Activated naive CD8-positive, alpha-beta T cell treated with anti-CD3 and anti-CD28 coated beads for 36 hours (primary cell): Measurements from ENCODE around the gene PLEKHA8. TPM values are rescaled to one million over a fixed set of nuclear protein-coding genes. Genes with fewer than 3 reads are reported as not detected.

ENCODE experiments used
- DNase-seq: peaks from one replicate; pipeline ENCODE4 v3.0.0; 2021
- H3K27ac Mint-ChIP-seq: one replicate; pipeline ENCODE4 v1.8.0; 2022; ENCODE audit warnings: mild to moderate bottlenecking, moderate library complexity, mixed read lengths
- H3K27me3 Mint-ChIP-seq: one replicate; pipeline ENCODE4 v1.8.0; 2022; ENCODE audit warnings: mild to moderate bottlenecking, mixed read lengths
- H3K36me3 Mint-ChIP-seq: one replicate; pipeline ENCODE4 v1.8.0; 2021; ENCODE audit warnings: mild to moderate bottlenecking, mixed read lengths
- H3K4me1 Mint-ChIP-seq: one replicate; pipeline ENCODE4 v1.8.0; 2021; ENCODE audit warnings: mixed read lengths
- H3K4me3 Mint-ChIP-seq: one replicate; pipeline ENCODE4 v1.8.0; 2022; ENCODE audit warnings: mild to moderate bottlenecking, moderate library complexity, mixed read lengths
- H3K9me3 Mint-ChIP-seq: one replicate; pipeline ENCODE4 v1.8.0; 2022; ENCODE audit warnings: mixed read lengths
- total RNA-seq, 2 experiments: library from RNA; stranded (reverse); gene quantifications; one replicate each; pipeline ENCODE4 v1.2.3, GENCODE V29; 2021

Gene PLEKHA8
- total RNA-seq, 2 experiments from 2014 or later: 11.7 to 13.2 TPM

- DNase-seq: no peak
- peaks cover 7% of the 10 kb centered on the region for H3K4me1 Mint-ChIP-seq
- no peak overlapping the region for H3K27ac Mint-ChIP-seq
- H3K9me3 Mint-ChIP-seq: no peaks in the 10 kb centered on the region
- no peaks in the 10 kb centered on the region for H3K27me3 Mint-ChIP-seq
- H3K36me3 Mint-ChIP-seq: no peaks in the 10 kb centered on the region
- no peak overlapping the region for H3K4me3 Mint-ChIP-seq
Measured at GRCh38 chr7:30147785-30148184, 119.6 kb downstream of the PLEKHA8 start.

- Mint-ChIP-seq H3K36me3 (no peaks in the 10 kb centered on the region), H3K9me3 (no peaks in the 10 kb centered on the region), H3K4me3 (peak overlapping the region; percentile 52), H3K4me1 (peaks cover 5% of the 10 kb centered on the region), H3K27me3 (no peaks in the 10 kb centered on the region), H3K27ac (no peak overlapping the region)
- no peak for DNase-seq
Measured at GRCh38 chr7:30148426-30148825, 120.2 kb downstream of the PLEKHA8 start.

- Mint-ChIP-seq H3K9me3 (no peaks in the 10 kb centered on the region), H3K4me3 (peak overlapping the region; percentile 52), H3K4me1 (peaks cover 3% of the 10 kb centered on the region), H3K27ac (peak overlapping the region; percentile 47), H3K27me3 (no peaks in the 10 kb centered on the region), H3K36me3 (no peaks in the 10 kb centered on the region)
- DNase-seq: peak; percentile 37
Measured at GRCh38 chr7:30148951-30149459, 120.8 kb downstream of the PLEKHA8 start.

- H3K36me3 Mint-ChIP-seq: no peaks in the 10 kb centered on the region
- H3K27me3 Mint-ChIP-seq: no peaks in the 10 kb centered on the region
- peak overlapping the region; percentile 52 for H3K4me3 Mint-ChIP-seq
- H3K27ac Mint-ChIP-seq: no peak overlapping the region
- no peaks in the 10 kb centered on the region for H3K9me3 Mint-ChIP-seq
- no peak for DNase-seq
- no peaks in the 10 kb centered on the region for H3K4me1 Mint-ChIP-seq
Measured at GRCh38 chr7:30149640-30150272, 121.5 kb downstream of the PLEKHA8 start.

GRCh38 chr7:30150711-30151110 is 122.5 kb downstream of the PLEKHA8 start:
- Mint-ChIP-seq H3K9me3 (no peaks in the 10 kb centered on the region), H3K4me1 (no peaks in the 10 kb centered on the region), H3K27ac (no peak overlapping the region), H3K27me3 (no peaks in the 10 kb centered on the region), H3K36me3 (no peaks in the 10 kb centered on the region), H3K4me3 (no peak overlapping the region)
- no peak for DNase-seq

- peaks cover 16% of the 10 kb centered on the region for H3K4me1 Mint-ChIP-seq
- H3K36me3 Mint-ChIP-seq: no peaks in the 10 kb centered on the region
- H3K4me3 Mint-ChIP-seq: no peak overlapping the region
- no peak overlapping the region for H3K27ac Mint-ChIP-seq
- H3K27me3 Mint-ChIP-seq: no peaks in the 10 kb centered on the region
- DNase-seq: no peak
- H3K9me3 Mint-ChIP-seq: no peaks in the 10 kb centered on the region
Measured at GRCh38 chr7:30154111-30154587, 125.9 kb downstream of the PLEKHA8 start.

- peaks cover 29% of the 10 kb centered on the region for H3K4me1 Mint-ChIP-seq
- no peak for DNase-seq
- no peak overlapping the region for H3K4me3 Mint-ChIP-seq
- no peaks in the 10 kb centered on the region for H3K36me3 Mint-ChIP-seq
- no peak overlapping the region for H3K27ac Mint-ChIP-seq
- H3K9me3 Mint-ChIP-seq: no peaks in the 10 kb centered on the region
- H3K27me3 Mint-ChIP-seq: no peaks in the 10 kb centered on the region
Measured at GRCh38 chr7:30155481-30155880, 127.3 kb downstream of the PLEKHA8 start.

GRCh38 chr7:30157204-30157603 is 129.0 kb downstream of the PLEKHA8 start:
- peak overlapping the region; percentile 33 for H3K4me3 Mint-ChIP-seq
- peak; percentile 18 for DNase-seq
- peaks cover 32% of the 10 kb centered on the region for H3K4me1 Mint-ChIP-seq
- peak overlapping the region; percentile 23 for H3K27ac Mint-ChIP-seq
- H3K27me3 Mint-ChIP-seq: no peaks in the 10 kb centered on the region
- no peaks in the 10 kb centered on the region for H3K9me3 Mint-ChIP-seq
- no peaks in the 10 kb centered on the region for H3K36me3 Mint-ChIP-seq

- no peak overlapping the region for H3K4me3 Mint-ChIP-seq
- no peaks in the 10 kb centered on the region for H3K36me3 Mint-ChIP-seq
- no peaks in the 10 kb centered on the region for H3K27me3 Mint-ChIP-seq
- peaks cover 50% of the 10 kb centered on the region for H3K4me1 Mint-ChIP-seq
- no peak for DNase-seq
- H3K27ac Mint-ChIP-seq: no peak overlapping the region
- no peaks in the 10 kb centered on the region for H3K9me3 Mint-ChIP-seq
Measured at GRCh38 chr7:30159163-30159562, 131.0 kb downstream of the PLEKHA8 start.

GRCh38 chr7:30159698-30160143 is 131.5 kb downstream of the PLEKHA8 start:
- Mint-ChIP-seq H3K4me1 (peaks cover 52% of the 10 kb centered on the region), H3K4me3 (no peak overlapping the region), H3K27ac (no peak overlapping the region)

GRCh38 chr7:30160329-30160728 is 132.1 kb downstream of the PLEKHA8 start:
- Mint-ChIP-seq H3K9me3 (no peaks in the 10 kb centered on the region), H3K4me1 (peaks cover 52% of the 10 kb centered on the region), H3K4me3 (no peak overlapping the region), H3K27ac (no peak overlapping the region), H3K36me3 (no peaks in the 10 kb centered on the region), H3K27me3 (no peaks in the 10 kb centered on the region)
- no peak for DNase-seq

More at GRCh38 chr7:30159698-30160143, 131.5 kb downstream of the PLEKHA8 start:
- H3K9me3 Mint-ChIP-seq: no peaks in the 10 kb centered on the region
- no peaks in the 10 kb centered on the region for H3K36me3 Mint-ChIP-seq
- H3K27me3 Mint-ChIP-seq: no peaks in the 10 kb centered on the region
- peak; percentile 27 for DNase-seq

- DNase-seq: no peak
- Mint-ChIP-seq H3K4me1 (peaks cover 49% of the 10 kb centered on the region), H3K27me3 (no peaks in the 10 kb centered on the region), H3K27ac (peak overlapping the region; percentile 36), H3K4me3 (no peak overlapping the region), H3K36me3 (no peaks in the 10 kb centered on the region), H3K9me3 (no peaks in the 10 kb centered on the region)
Measured at GRCh38 chr7:30162133-30162532, 133.9 kb downstream of the PLEKHA8 start.

GRCh38 chr7:30162622-30163124 is 134.5 kb downstream of the PLEKHA8 start:
- H3K27me3 Mint-ChIP-seq: no peaks in the 10 kb centered on the region
- H3K27ac Mint-ChIP-seq: peak overlapping the region; percentile 36
- H3K36me3 Mint-ChIP-seq: no peaks in the 10 kb centered on the region
- DNase-seq: no peak
- peaks cover 43% of the 10 kb centered on the region for H3K4me1 Mint-ChIP-seq
- H3K9me3 Mint-ChIP-seq: no peaks in the 10 kb centered on the region
- H3K4me3 Mint-ChIP-seq: no peak overlapping the region

GRCh38 chr7:30163231-30163894 is 135.2 kb downstream of the PLEKHA8 start:
- peak overlapping the region; percentile 49 for H3K27ac Mint-ChIP-seq
- peak; percentile 8 for DNase-seq
- no peaks in the 10 kb centered on the region for H3K36me3 Mint-ChIP-seq
- H3K9me3 Mint-ChIP-seq: no peaks in the 10 kb centered on the region
- H3K4me1 Mint-ChIP-seq: peaks cover 42% of the 10 kb centered on the region
- H3K27me3 Mint-ChIP-seq: no peaks in the 10 kb centered on the region
- H3K4me3 Mint-ChIP-seq: peak overlapping the region; percentile 37

GRCh38 chr7:30164567-30164966 is 136.4 kb downstream of the PLEKHA8 start:
- no peaks in the 10 kb centered on the region for H3K36me3 Mint-ChIP-seq
- DNase-seq: no peak
- H3K27me3 Mint-ChIP-seq: no peaks in the 10 kb centered on the region
- no peaks in the 10 kb centered on the region for H3K9me3 Mint-ChIP-seq
- H3K4me3 Mint-ChIP-seq: no peak overlapping the region
- H3K27ac Mint-ChIP-seq: no peak overlapping the region
- H3K4me1 Mint-ChIP-seq: peaks cover 32% of the 10 kb centered on the region
